NCI-H128 (cell line): ENCODE measurements around the gene TMEM235.
A peak's percentile ranks its signal among the peaks of the same experiment; 100 is the strongest.

Experiments
- DNase-seq: peaks from one replicate; lab custom pipeline; 2025; ENCODE audit not compliant: unreplicated experiment; lab: John Stamatoyannopoulos, UW

The TMEM235 gene

DNA sequence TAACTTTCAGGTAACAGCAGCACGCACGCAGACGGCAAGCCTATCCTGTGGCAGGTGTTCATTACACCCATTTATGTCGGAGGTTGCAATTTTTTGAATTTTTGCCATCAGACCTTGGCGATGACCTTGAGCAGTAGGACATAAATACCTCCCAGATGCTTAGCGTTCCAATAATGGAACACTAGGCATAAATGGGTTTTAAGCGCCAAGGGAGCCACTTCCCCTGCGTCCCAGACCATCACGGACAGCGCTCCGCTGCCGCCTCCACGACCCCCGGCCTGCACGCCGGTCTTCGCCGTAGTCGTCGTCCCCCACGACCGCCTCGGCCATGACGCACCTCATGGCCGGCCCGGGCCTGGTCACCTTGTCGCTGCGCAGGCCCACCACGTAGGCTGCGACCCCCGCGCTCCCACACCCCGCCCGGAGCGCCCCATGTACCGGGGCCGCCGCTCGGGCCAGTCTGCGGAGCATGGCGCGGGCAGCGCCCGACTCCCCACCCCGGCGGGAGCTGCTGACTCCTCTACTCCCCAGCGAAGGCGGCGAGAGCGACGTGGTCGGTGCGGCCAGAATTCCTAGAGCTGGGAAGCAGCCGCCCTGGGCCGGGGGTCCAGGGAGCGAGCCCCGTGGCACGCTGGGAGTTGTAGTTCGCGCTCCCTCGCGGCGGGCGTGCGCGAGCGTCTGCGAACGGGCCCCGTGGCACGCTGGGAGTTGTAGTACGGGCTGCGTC is 22.7 kb downstream of the TMEM235 start:
- DNase-seq: peak; percentile 46

DNA sequence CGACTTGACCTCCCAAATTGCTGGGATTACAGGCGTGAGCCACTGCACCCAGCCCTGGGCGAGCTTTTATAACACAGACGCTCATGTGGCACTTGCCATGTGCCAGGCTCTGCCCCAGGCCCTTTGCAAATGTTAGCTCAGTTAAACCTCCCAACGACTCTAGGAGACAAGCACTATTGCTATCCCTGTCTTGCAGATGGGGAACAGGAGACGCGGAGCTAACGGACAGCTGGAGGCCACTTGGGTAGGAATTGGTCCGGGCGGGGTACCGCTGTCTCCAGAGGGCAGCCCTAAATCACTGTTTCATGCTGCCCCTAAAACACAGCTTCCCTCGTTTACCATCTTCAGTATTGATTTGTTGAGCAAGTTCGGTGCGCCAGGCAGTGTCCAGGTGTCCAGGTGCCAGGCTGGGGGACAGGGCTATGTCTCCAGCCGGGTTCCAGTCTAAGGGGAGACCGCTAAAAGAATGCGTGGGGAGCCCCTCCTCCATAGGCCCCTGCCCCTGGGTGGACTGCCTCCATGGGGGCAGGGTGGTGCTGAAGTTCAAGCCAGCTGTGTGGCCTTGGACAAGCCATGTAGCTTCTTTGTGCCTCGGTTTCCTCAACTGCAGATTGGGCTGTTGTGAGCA is 23.7 kb downstream of the TMEM235 start:
- no peak for DNase-seq

DNA sequence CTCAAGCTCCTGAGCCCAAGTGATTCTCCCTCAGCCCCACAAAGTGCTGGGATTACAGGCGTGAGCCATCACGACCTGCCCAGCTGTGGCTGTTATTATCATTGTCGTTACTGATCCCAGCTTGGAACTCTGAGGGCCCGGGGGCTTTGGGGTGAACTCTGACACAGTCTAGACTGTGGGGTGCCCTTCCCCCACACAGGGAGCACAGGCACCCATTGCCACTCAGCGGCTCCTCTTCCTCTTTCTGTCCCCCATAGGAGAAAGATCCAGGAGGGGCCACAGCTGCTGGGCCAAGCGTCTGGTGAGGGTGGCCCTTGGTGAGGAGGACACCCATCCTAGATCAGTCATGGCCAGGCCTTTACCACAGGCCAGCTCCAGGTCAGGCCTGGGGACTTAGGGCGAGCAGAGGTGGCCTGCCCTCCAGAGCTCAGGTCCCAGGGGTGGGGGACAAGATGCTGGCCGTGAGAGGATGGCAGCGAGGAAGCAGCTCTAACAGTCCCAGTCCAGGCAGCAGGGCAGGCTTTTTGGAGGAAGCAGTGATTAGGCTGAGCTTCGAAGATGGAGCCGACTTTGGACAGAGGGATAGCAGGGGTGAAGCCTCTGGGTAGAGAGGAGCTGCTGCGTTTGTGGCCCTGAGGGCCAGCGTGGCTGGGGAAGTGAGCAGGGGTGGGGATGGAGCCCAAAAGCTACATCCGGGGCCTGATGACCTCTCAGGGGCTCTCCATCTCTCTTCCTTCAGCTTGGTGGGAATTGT is 24.7 kb downstream of the TMEM235 start:
- no peak for DNase-seq

DNA sequence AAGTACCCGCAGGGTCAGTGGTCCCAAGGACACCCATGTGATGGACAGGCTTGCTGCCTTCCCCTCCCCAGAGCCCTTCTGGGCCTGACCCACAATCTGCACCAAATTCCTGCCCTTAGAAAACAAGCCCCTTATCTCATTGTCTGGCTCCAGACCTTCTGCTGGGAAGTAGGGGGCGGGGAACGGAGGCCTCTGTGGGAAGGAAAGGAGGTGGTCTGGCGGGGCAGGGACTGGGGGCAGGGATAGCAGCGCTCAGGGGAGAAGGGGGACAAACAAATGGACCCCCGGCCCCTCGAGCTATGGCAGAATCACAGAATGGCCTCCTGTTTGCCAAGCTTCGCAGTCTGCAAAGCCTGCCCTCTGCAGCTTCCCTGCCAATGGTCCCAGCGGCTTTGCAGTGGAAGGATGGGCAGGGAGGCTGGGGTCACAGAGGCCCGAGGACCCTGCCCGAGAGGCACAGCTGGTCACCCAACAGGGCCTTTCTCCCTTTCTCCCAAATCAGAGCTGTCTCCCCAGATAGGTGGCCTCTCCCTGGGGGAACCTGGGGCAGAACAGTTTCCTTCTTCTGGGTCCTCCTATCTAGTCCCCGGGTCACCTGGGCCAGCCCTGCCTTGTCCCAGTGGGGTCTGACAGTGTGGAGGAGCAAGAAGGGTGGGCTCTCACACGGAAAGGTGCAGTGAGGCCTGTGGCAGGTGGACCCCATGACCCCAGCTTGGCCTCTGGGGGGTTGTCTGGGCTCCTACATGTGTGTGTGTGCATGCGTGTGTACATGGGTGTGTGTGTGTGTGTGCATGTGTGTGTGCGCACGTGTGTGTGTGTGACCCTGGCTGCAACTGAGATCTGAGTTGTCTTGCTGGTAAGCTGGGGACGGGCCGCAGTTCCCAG is 25.5 kb downstream of the TMEM235 start:
- no peak for DNase-seq

DNA sequence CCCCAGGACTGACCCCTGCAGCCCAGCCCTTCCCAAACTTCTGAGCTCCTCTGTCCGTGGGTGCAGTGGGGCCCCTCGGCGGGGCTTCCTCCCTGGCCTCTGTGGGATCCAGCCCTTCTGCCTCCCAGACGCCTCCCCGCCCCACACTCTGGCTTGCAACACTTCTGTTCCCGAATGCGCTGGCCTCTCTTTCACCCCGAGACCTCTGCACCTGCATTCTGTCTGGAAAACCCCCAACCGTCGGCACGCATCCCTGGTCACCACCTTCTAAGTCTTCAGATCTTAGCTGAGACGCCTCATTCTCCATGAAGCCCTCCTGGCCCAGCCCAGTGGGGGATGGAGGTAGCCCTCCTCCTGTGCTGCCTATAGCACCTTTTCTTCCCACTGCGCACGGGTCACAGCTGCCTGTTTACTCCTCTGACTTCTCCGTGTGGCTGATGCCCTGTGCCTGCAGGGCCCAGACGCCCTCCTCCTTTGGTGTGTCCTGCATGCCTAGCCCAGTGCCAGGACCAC is 26.4 kb downstream of the TMEM235 start:
- DNase-seq: no peak

DNA sequence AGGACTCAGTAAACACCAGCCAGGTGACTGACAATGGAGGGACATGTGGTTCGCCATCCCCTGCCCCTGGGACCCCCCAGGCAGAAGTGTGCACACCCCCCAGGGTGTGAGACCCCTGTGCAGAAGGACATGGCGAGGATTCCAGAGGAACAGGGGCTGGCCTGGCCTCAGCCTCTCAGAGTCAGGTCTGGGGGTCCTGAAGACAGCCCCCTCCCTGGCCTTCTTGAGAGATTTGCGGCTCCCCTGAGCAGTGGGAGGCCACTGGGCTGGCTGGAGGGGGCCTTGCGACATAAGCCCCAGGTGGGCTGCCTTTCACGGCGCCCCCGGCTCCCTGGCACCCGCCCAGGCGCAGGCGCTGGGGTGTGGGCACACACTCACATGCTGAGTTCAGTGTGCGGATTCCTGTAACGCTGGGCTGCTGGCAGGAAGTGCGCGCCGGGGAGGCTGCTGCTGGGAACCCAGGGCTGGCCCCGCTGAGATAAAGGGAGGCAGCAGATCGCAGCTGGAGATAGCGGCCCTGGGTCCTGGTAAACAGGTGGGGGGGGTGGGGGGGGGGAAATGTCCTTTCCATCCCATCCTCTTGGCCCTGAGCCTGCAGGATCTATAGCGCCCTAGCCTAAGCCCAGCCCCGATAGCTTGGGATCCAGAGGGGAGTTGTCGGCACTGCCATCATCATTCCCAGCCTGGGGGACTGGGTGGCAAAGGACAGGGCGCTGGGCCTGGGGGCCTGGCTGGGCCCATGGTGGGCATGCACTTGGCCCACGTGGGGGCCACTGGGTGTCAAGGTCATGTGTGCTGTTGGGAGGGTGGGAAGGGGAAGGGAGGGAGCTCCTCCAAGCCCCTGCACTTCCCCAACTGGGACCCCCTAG is 27.1 kb downstream of the TMEM235 start:
- DNase-seq: no peak

DNA sequence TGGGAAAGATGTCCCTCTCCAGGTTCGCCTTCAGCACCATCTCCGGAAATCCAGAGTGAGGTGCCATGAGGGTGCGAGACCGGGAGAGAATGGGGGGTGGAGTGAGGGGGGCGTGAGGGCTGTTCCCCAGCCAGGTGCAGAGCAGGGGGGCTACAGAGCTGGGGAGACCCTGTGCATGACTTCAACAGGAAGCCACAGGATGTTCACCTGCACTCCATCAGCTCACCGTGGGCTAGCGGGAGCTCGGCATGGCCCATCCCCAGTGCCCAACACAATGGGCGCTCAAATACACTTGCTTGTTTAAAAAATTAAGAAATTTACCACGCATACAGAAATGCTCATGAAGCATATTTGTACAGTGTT is 27.7 kb downstream of the TMEM235 start:
- no peak for DNase-seq

DNA sequence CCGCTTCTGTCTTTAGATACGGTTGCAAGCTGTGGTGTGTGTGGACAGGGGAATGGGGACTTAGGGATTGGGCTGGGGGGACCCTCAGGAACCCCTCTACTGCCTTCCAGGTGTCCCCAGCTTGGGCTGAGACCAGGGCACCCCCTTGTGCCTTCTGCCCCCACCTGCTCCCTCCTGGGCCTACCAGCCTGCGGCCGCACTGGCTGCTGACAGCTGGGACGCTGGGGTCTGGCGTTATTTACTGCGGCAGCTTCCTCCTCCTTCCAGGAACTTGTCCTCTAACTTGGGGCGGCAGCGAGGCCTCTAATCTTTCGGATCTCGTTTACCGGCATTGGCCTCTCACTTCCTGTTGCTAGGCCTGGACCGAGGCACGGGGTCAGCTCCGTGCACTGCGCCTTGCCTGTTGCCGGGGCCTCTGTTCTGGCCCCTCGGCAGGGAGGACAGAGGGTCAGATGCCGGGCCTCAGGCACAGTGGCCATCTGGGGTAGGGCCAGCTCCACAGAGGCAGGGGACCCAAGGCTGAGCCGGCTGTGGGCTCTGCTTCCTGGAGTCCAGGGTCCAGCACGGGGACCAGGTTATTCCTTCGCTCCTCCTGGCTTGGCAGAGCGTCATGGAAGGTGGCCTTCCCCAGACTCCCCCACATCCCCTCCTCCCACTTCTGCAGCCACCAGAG is 31.8 kb downstream of the TMEM235 start:
- DNase-seq: no peak

DNA sequence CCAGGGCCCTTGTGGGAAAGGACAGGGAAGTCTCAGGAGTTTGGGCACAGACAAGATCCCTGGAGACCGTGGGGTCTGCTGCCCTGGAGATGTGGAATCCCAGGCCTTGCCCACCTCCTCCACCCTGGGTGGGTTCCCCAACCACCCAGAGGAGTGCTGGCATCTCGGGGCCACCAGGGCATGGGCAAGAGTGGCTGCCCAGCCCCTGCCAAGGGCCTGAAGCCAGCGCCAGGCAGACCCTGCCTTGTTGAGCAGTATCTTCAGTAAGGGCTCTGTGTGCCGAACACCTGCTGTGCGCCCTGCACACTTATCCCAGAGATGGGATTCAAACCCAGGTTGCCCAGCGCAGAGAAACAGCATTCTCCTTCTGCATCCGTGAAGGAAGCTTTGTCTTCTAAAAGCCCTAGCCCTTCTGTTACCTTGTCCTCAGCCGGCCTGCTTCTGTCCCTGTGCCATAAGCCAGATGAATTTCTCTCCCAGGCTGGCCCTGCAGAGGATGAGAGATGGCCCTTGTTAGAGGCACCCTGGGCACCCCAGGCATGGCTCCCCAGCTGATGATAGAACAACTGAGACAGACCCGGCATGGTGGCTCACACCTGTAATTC is 32.4 kb downstream of the TMEM235 start:
- no peak for DNase-seq

DNA sequence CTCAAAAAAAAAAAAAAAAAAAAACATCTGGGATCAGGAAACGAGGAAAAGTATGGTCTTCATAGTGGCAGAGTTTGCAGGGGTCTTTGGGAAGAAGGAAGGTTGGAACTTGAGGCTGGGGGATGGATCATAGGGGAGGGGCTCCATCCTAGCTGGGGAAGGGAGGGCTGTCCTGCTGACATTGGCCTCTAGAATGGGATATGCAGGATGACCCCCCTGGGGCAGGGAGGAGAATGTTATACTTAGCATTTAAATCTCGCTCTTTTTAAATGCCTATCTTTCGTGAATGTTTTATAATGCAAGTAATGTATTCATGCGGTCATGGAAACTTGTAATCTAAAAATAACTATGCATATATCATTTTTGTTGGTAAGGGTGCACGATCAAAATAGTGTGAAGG is 33.2 kb downstream of the TMEM235 start:
- no peak for DNase-seq

DNA sequence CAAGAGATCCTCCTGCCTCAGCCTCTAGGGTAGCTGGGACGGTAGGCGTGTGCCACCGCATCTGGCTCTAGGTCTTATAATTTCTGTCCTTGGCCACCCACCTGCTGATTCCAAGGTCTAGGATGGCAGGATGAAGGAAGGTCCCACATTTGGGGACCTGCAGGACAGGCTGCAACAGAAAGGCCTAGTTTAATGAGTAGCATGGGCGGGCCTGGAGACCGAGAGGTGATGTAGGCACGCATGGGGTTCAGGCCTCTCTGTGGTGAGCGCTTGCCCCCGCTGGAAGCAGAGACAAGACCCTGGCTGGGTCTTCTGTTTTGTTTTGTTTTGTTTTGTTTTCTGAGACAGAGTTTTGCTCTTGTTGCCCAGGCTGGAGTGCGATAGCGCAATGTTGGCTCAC is 33.7 kb downstream of the TMEM235 start:
- DNase-seq: no peak

DNA sequence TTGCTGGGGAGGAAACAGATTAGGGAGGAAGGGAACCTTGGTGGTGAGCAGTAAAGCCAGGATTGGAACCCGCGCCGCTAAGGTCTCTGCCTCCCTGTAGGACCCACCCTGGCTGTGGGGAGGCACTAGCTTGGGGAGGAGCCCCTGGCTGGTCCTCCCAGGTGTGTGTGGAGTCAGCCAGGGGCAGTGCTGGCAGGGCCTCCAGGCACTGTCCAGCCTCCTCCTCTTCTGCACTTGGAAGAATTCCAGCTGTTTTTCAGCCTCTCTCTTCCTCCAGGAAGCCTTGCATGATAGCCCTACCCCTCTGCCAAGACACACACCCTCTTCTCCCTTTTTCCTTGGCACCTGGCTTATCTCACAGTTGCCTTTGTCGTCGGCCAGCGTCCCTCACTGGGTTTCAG is 34.8 kb downstream of the TMEM235 start:
- no peak for DNase-seq

DNA sequence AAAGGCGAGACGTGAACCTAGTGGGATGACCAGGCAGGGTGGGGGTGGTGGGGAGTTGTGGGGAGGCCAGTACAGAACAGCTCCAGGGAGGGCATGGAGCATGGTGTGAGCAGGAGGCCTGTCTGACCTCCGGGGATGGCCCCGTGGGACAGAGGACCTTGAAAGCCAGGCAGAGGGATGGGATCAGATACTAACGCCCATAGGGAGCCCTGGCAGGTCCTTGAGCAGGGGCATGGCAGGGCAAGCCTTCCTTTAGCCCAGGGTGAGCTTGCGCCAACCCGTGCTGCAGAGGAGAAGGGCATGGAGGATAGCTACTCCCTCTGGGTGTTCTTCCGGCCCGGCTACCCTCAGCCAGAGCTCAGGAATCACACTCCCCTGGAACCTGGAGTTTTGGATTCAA is 35.3 kb downstream of the TMEM235 start:
- DNase-seq: no peak

DNA sequence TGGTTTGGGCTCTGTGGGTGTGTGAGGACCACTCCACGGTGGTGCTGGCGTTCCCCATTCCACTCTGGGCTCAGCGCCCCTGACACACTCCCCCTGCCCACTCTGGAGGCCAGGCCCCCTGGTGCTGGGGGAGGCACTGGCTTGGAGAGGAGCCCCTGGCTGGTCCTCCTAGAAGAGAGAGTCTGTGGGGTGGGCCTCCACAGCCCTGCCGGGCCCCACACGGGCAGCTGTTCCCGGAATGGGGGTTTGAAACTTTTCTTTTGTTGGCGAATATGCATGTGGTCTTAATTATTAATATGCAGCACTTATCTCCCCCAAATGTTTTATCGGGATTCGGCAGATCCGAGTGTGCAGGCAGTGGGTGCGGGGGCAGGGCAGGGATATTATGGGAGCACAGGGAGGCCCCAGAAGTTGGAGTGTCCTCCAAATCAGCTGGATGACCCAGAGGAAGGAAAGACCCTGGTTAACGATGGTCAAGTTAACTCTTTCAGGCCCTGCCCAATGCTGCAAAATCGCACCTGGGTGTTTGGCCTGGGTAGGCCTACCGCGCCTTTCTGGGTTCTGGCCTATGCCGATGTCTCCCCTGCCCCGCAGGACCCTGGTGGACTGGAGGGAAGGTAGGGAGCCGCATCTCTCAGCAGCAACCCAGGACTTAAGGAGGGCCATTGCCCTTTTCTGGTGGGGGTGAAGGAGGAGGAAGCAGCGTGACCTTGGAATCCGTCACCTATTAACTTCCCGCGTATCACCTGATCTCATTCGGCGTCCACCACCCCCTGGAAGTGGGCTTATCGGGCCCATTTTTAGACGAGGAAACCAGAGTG is 36.0 kb downstream of the TMEM235 start:
- DNase-seq: no peak

DNA sequence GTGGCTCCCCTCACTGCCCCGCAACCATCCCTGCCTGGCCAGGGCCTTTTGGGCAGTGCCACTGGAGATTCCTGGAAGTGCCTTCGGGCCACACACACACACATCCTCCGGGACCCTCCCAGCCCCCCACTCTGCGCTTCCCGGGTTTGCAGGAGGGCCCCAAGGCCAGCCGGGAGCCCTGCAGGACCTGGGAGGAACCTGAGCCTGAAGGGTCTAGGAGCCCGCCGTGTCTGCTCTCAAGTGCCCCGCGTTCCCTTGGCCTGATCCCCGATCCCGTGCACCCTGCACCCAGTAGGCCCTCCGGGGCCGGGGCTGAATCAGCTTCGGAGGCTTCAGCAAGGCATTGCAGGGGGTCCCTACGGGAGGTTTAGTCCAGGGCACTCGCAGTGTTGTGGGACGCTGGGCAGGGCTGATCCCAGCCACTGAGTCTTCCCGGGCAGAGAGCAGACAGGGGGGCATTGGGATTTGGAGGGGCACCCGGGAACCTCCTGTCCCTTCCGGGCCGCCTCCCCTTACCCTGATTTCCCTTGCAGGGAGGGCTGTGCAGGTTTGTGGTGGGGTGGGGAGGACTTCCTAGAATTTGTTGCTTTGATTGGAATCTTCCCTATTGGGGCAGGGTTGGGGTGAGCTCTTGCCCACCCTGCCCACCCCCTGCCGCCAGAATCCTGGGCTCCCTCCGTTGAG is 36.9 kb downstream of the TMEM235 start:
- no peak for DNase-seq

DNA sequence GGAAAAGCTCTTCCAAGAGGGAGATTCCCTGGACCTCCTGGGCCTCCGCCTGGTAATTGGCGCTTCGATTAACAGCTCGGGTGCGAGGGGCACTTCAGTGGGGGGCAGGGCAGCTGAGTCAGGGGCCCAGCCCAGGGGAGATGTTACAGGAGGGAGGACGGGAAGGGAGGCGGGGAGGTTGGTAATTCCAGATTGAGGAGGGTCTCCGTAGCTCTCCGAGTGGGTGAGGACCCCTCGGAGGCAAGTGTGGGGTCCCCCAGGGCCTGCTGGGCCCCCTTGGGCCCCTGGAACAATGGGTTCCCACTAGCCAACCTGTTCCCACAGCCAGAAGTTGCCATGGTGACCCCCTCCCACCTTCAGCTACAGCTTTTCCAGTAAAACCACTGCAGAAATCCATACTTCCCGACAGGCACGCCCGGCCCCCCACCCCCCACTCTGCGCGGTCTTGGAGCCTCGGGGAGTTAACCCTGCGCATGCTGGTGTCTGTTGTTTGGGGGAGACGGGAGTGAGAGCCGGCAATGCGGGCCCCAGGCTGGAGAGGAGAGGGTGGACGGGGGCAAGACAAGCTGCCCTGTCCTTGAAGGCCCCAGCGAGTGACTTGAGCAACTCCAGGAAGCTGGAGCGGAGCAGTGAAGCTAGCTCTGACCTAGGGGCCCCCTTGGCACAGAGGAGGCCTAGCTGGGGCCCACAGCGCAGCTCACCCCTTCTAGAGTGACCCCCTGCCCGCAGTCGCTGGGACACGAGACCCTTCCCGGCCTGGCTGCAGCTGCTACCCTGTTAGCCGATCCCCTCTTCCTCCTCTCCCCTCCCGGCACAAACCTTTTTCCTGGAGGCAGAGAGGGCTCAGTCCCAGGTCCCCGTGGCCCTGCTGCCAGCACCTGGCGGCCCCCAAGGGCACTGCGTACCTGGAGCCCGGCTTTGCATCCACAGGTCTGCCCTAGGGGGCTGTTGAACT is 37.8 kb downstream of the TMEM235 start:
- no peak for DNase-seq

DNA sequence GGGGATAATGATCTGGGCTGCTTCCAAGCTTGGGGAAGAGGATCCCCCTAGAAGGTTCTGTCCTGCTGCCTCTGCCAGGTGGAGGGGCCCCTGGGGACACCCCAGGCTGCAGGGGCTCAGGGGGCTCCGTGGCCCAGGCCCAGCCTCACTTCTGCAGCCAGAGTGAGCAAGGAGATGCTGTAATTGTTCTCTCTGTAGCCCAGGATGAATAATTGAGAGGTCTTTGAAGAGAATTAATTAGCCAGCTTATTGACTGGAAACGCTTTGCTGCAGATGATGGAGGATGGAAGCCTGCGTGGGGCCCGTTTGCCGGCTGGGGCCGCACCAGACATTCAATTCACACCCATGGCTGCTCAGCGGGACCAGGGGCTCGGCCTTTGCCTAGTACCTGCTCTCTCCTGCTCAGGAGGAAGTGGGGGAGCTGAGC is 38.5 kb downstream of the TMEM235 start:
- DNase-seq: no peak
